HG03432 (cell line): Measurements from ENCODE around the gene GDPD4.
A peak's percentile ranks its signal among the peaks of the same experiment; 100 is the strongest.

ENCODE experiments used
- ATAC-seq: cut with Tn5 transposase; IDR thresholded peaks from one replicate; pipeline ENCODE4 v1.9.1; 2021; ENCODE audit warnings: mild to moderate bottlenecking, moderate library complexity; ENCODE audit not compliant: unreplicated experiment

GDPD4 gene

GRCh38 chr11:77178150-77178549 lies 123.3 kb downstream of the GDPD4 start:
- ATAC-seq, result no peak

DNA sequence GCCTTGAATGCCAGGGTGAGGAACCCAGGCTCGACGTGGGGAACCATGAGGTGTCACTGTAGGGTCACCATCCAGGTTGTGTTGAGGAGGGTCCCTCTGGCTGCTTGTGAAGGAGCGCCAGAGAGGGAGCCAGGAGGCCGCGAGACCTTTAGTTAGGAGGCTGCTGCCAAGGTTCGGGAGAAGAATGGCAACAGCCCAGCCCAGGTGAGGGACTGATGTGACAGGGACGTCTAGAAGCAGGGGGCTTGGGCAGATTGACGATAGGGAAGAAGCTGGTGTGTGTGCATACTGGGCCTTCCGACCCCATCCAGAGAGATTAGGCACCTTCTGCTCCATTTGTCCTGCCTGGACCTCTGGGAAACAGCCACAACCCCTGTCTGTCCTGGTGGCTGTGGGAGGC lies 124.5 kb downstream of the GDPD4 start:
- ATAC-seq, result no peak

GRCh38 chr11:77175869-77176539 lies 125.5 kb downstream of the GDPD4 start:
- peak; percentile 48 for ATAC-seq

DNA sequence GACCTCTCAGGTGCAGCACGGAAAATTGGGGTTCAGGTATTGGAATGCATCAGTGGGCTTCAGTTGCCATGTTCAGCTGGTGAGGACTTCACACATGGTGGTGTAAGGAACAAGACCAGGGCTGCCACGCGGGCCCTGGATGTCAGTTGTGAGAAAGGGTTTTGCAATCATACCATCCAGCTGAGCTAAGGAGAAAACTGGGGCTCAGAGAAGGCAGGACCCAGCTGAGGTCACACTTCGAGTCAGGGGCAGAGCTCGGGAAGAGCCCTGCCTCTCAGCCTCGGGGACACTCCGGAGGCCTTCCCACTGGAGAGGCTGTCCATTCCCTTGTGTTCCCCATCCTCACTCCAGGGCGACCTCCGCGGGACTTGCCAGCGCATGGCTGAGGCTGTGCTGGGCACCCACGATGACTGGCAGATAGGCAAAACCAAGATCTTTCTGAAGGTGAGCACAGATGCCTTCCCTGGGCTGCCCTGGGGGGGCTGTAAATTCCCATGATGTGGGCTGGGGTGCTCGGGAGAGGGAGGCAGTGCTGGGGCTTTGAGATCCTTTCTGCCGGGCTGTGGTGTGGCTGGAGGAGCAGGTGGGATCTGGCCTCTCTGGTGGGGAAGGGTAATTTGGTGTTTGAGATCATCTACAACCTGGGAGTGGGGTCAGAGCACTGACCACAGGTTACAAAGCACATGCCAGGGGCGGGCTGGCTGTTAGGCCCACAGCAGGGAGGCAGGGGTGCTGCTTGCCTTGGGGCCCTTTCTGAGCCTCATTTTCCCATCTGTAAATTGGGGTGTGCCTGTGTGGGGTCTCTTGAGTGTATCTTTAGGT lies 126.3 kb downstream of the GDPD4 start:
- no peak for ATAC-seq

- ATAC-seq, result no peak
Measured at GRCh38 chr11:77174559-77174958, 126.9 kb downstream of the GDPD4 start.

- no peak for ATAC-seq
Measured at GRCh38 chr11:77173494-77173893, 128.0 kb downstream of the GDPD4 start.

- ATAC-seq, result no peak
Measured at GRCh38 chr11:77172666-77172982, 128.9 kb downstream of the GDPD4 start.

GRCh38 chr11:77171885-77172665 lies 129.4 kb downstream of the GDPD4 start:
- no peak for ATAC-seq

- ATAC-seq, result no peak
Measured at GRCh38 chr11:77171254-77171653, 130.2 kb downstream of the GDPD4 start.

DNA sequence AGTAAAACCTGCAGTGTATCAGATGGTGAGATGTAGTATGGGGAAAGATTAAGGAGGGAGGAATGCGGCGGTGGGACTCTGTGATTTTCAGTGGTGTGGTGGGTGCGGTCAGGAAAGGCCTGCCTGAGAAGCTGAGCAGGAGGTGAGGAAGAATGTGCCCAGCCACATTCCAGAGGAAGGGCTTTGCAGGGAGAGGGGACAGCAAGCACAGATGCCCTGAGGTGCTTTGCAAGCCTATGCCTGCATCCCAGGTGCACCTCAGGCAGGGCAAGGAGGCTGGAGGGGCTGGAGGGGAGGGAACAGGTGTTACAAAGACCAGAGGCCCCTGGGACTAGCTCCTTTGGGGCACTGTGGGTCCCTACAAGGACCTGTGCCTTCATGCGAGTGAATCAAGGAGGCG lies 131.4 kb downstream of the GDPD4 start:
- no peak for ATAC-seq

GRCh38 chr11:77167791-77168190 lies 133.7 kb downstream of the GDPD4 start:
- ATAC-seq, result no peak

GRCh38 chr11:77167111-77167626 lies 134.3 kb downstream of the GDPD4 start:
- ATAC-seq, result no peak
